ENCODE measurements around the gene TIGD7. TPM values are rescaled to one million over a fixed set of nuclear protein-coding genes. Genes with fewer than 3 reads are reported as not detected.

TIGD7 gene
- total and polyA plus RNA-seq, 2 of the 8 experiments (the other 6 are each of a cell fraction or from before 2014, with no cell fraction given), result 3.0 to 8.9 TPM

- TF ChIP-seq, protein P1, sequence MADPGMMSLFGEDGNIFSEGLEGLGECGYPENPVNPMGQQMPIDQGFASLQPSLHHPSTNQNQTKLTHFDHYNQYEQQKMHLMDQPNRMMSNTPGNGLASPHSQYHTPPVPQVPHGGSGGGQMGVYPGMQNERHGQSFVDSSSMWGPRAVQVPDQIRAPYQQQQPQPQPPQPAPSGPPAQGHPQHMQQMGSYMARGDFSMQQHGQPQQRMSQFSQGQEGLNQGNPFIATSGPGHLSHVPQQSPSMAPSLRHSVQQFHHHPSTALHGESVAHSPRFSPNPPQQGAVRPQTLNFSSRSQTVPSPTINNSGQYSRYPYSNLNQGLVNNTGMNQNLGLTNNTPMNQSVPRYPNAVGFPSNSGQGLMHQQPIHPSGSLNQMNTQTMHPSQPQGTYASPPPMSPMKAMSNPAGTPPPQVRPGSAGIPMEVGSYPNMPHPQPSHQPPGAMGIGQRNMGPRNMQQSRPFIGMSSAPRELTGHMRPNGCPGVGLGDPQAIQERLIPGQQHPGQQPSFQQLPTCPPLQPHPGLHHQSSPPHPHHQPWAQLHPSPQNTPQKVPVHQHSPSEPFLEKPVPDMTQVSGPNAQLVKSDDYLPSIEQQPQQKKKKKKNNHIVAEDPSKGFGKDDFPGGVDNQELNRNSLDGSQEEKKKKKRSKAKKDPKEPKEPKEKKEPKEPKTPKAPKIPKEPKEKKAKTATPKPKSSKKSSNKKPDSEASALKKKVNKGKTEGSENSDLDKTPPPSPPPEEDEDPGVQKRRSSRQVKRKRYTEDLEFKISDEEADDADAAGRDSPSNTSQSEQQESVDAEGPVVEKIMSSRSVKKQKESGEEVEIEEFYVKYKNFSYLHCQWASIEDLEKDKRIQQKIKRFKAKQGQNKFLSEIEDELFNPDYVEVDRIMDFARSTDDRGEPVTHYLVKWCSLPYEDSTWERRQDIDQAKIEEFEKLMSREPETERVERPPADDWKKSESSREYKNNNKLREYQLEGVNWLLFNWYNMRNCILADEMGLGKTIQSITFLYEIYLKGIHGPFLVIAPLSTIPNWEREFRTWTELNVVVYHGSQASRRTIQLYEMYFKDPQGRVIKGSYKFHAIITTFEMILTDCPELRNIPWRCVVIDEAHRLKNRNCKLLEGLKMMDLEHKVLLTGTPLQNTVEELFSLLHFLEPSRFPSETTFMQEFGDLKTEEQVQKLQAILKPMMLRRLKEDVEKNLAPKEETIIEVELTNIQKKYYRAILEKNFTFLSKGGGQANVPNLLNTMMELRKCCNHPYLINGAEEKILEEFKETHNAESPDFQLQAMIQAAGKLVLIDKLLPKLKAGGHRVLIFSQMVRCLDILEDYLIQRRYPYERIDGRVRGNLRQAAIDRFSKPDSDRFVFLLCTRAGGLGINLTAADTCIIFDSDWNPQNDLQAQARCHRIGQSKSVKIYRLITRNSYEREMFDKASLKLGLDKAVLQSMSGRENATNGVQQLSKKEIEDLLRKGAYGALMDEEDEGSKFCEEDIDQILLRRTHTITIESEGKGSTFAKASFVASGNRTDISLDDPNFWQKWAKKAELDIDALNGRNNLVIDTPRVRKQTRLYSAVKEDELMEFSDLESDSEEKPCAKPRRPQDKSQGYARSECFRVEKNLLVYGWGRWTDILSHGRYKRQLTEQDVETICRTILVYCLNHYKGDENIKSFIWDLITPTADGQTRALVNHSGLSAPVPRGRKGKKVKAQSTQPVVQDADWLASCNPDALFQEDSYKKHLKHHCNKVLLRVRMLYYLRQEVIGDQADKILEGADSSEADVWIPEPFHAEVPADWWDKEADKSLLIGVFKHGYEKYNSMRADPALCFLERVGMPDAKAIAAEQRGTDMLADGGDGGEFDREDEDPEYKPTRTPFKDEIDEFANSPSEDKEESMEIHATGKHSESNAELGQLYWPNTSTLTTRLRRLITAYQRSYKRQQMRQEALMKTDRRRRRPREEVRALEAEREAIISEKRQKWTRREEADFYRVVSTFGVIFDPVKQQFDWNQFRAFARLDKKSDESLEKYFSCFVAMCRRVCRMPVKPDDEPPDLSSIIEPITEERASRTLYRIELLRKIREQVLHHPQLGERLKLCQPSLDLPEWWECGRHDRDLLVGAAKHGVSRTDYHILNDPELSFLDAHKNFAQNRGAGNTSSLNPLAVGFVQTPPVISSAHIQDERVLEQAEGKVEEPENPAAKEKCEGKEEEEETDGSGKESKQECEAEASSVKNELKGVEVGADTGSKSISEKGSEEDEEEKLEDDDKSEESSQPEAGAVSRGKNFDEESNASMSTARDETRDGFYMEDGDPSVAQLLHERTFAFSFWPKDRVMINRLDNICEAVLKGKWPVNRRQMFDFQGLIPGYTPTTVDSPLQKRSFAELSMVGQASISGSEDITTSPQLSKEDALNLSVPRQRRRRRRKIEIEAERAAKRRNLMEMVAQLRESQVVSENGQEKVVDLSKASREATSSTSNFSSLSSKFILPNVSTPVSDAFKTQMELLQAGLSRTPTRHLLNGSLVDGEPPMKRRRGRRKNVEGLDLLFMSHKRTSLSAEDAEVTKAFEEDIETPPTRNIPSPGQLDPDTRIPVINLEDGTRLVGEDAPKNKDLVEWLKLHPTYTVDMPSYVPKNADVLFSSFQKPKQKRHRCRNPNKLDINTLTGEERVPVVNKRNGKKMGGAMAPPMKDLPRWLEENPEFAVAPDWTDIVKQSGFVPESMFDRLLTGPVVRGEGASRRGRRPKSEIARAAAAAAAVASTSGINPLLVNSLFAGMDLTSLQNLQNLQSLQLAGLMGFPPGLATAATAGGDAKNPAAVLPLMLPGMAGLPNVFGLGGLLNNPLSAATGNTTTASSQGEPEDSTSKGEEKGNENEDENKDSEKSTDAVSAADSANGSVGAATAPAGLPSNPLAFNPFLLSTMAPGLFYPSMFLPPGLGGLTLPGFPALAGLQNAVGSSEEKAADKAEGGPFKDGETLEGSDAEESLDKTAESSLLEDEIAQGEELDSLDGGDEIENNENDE (IDR thresholded peaks at IDR 0.05; ENCODE audit: insufficient replicate concordance, low read length), result no peak
- TF ChIP-seq FOSL1 (IDR thresholded peaks at IDR 0.05; ENCODE audit: insufficient read depth, low read depth, low read length) (no peak), SIRT6 (IDR thresholded peaks at IDR 0.05; ENCODE audit: low read length) (no peak)
These were observed 43.4 kb upstream of the TIGD7 start (continued) for GRCh38 chr16:3348547-3349167.
